Lower leg skin (tissue), 4 donors: ENCODE results near the gene KDELR1. TPM values are rescaled to one million over a fixed set of nuclear protein-coding genes. Genes with fewer than 3 reads are reported as not detected.

Experiments
- DNase-seq, 2 donors: peaks; one replicate each; pipeline ENCODE4 v3.0.0-alpha.2; 2019; ENCODE audit warnings: low spot score in 2 of 2
- H3K4me3 ChIP-seq: fragments of 200-600 bp; sonication (generic); 2 replicates; pipeline ENCODE4 v1.5.1; 2017; ENCODE audit warnings: mild to moderate bottlenecking, low read depth; ENCODE audit not compliant: poor library complexity, severe bottlenecking
- POLR2A ChIP-seq, 2 donors: fragments of 450-650 bp; IDR thresholded peaks; one replicate each; pipeline ENCODE4 v1.6.1; 2016 to 2017; ENCODE audit warnings: antibody characterized with exemption in 2 of 2, mild to moderate bottlenecking in 1 of 2, moderate library complexity in 1 of 2
- WGBS, 2 donors: methylation state at CpG; one replicate each; pipeline ENCODE4 v1.1.5; 2018; 5-methylcytosine and 5-hydroxymethylcytosine counted together
- intact Hi-C: fragments of 100-400 bp; cut with DNase I; formaldehyde crosslinking; loops from one replicate; pipeline ENCODE4 v1.15.0; 2023; ENCODE audit warnings: low total_unique reads
- total RNA-seq, 4 donors: library from RNA; depleted of rRNA; stranded (reverse); fragments of >200 nt; gene quantifications; one replicate each; pipeline ENCODE4 v1.1.0, GENCODE V29; 2016
- TF ChIP-seq, protein P1 (sequence below), 3 donors: fragments of 450-650 bp; IDR thresholded peaks; one replicate each; pipeline ENCODE4 v1.5.1; 2016; ENCODE audit warnings: antibody characterized with exemption in 3 of 3, mild to moderate bottlenecking in 3 of 3, moderate library complexity in 2 of 3

Gene KDELR1
- total RNA-seq, 4 donors from 2014 or later: 71.3 to 99.6 (median 80.3) TPM

DNA sequence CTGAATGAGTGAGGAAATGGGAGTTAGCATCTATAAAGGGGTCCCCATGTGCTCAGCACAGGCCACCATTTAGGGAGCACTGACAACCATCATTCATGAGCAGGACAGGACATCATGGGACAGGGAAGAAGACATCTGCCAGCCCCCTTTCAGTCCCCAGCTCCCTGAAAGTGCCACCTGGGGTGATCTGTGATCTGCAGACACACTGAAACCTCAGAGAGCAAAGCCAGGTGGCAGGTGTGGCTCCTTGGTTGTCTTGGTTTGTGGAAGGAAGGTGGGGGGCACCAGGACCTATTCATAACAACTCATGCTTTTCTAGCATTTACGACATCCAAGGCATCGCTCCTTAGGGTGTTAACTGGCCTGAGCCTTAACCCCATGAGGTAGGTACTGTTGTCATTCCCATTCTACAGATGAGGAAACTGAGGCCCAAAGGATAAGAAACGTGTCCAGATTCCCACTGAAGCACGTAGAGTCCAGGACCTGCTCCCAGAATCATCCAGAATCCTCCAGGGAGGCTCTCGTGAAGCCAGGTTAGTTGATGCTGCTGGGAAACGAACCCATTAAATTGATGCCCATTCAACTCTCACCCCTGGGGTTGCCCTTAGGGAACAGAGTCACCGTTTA, 5.8 kb downstream of the KDELR1 start:
- no peak for TF ChIP-seq POLR2A (IDR thresholded peaks at IDR 0.05)
- TF ChIP-seq, protein P1, sequence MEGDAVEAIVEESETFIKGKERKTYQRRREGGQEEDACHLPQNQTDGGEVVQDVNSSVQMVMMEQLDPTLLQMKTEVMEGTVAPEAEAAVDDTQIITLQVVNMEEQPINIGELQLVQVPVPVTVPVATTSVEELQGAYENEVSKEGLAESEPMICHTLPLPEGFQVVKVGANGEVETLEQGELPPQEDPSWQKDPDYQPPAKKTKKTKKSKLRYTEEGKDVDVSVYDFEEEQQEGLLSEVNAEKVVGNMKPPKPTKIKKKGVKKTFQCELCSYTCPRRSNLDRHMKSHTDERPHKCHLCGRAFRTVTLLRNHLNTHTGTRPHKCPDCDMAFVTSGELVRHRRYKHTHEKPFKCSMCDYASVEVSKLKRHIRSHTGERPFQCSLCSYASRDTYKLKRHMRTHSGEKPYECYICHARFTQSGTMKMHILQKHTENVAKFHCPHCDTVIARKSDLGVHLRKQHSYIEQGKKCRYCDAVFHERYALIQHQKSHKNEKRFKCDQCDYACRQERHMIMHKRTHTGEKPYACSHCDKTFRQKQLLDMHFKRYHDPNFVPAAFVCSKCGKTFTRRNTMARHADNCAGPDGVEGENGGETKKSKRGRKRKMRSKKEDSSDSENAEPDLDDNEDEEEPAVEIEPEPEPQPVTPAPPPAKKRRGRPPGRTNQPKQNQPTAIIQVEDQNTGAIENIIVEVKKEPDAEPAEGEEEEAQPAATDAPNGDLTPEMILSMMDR (IDR thresholded peaks at IDR 0.05): no peak
- DNase-seq: no peak
- H3K4me3 ChIP-seq: no peak overlapping the region
- 86 to 92% methylated on average over 7 of the region's 7 CpGs for WGBS, 2 donors
- intact Hi-C loops: no loop called here

DNA sequence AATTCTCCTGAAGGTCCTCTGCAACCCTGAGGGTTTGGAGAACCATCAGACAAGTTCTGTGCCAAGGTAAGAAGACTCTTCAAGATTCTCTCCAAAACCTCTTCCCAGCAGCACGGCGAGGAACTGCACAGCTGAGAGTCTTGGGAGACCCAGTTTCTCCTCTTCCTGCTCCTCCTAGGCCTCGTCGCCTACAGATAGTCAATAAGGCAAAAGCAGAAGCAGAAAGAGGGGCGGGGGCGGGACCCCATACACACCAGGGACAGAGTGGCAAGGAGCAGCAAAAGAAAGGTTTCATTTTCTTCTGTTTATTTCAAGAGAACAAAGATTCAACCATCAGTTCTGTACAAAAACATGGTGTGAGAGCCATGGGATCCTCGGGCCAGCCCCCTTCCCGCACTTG, 9.1 kb downstream of the KDELR1 start:
- intact Hi-C loops: no loop called here
- no peak overlapping the region for H3K4me3 ChIP-seq
- 88 to 94% methylated on average over 8 of the region's 8 CpGs for WGBS, 2 donors
- no peak for DNase-seq
- TF ChIP-seq, protein P1 (IDR thresholded peaks at IDR 0.05): no peak
- no peak for TF ChIP-seq POLR2A (IDR thresholded peaks at IDR 0.05)

DNA sequence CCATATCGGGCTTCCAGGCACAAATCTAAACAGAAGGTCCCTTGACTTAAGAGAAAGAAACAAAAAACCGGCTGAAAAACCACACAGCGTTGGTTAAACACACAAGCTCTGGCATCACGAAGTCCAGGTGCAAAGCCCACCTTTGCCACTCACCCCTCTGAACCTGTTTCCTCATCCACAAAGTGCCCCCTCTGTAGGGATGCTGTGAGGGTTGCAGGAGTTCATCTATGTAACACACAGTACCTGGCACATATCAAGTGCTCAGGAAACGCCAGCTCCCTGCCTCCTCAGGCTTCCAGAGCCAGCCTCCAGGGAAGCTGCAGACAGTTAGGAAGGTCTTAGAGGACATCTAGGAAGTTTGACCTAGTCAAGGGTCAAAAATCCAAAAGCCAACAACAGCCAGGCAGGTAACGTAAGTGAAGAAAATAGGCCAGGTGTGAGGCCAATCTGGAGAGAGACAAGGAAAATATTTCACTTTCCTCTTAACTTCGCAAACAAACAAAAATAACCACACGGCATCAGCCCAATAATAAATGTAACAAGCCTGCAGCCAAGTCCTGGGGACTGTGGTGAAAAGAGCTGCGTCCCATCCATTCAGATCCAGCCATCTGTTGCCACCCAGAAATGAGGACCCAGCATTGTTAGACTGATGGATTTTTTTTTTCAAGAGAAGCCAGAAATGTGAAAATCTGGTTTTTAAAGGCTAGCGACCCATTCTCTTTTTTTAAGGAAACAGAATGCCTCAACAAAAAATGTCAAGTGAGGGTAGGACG, 10.0 kb downstream of the KDELR1 start:
- intact Hi-C loops: no loop called here
- WGBS, 2 donors: 81 to 83% methylated on average over 11 of the region's 11 CpGs
- TF ChIP-seq, protein P1 (IDR thresholded peaks at IDR 0.05): no peak
- no peak for TF ChIP-seq POLR2A (IDR thresholded peaks at IDR 0.05)
- no peak overlapping the region for H3K4me3 ChIP-seq
- DNase-seq: no peak

DNA sequence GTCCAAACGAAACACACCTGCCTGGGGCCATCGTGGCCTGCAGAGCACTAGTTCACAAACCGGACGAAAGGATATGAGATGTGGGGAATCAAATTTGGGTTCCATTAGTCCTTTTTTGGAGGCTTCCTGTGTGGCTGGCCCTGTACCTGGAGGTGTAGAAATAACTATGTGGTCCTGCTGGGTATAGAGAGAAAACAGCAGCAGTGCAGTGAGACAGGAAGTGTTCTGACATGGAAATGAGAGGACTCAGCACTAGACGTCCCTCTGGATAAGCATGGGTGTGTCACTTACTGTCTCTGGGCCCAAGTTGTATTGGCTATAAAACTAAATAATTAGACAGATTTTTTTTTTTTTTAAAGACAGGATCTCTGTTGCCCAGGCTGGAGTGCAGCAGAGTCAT, 12.3 kb downstream of the KDELR1 start:
- intact Hi-C loops: no loop called here
- 68 to 73% methylated on average over 5 of the region's 5 CpGs for WGBS, 2 donors
- TF ChIP-seq, protein P1 (IDR thresholded peaks at IDR 0.05): no peak
- TF ChIP-seq POLR2A (IDR thresholded peaks at IDR 0.05): no peak
- no peak for DNase-seq
- no peak overlapping the region for H3K4me3 ChIP-seq

DNA sequence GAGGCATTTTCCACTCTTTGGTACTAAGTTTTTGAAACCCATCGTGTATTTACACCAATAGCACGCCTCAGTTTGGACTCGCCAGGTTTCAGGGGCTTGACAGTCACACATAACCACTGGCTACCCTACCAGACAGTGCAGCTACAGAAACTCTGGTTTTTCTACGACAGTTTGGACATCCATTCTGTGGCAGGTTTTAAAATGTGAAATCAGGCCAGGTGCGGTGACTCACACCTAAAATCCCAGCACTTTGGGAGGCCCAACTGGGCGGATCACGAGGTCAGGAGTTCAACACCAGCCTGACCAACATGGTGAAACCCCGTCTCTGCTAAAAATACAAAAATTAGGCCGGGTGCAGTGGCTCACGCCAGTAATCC, 13.2 kb downstream of the KDELR1 start:
- H3K4me3 ChIP-seq: no peak overlapping the region
- DNase-seq: no peak
- intact Hi-C loops: no loop called here
- 85 to 86% methylated on average over 10 of the region's 10 CpGs for WGBS, 2 donors
- TF ChIP-seq, protein P1 (IDR thresholded peaks at IDR 0.05): no peak
- no peak for TF ChIP-seq POLR2A (IDR thresholded peaks at IDR 0.05)
